Testis (tissue), 3 donors: ENCODE measurements around the gene ZNF764. TPM values are rescaled to one million over a fixed set of nuclear protein-coding genes. Genes with fewer than 3 reads are reported as not detected.

Experiments used
- DNase-seq: peaks from one replicate; pipeline ENCODE4 v3.0.0-alpha.2; 2019
- H3K27ac ChIP-seq, 2 donors: fragments of 200-600 bp; sonication (generic); one replicate each; pipeline ENCODE4 v1.5.1; 2019
- H3K27me3 ChIP-seq: fragments of 200-600 bp; sonication (generic); one replicate; pipeline ENCODE4 v1.5.1; 2019
- H3K36me3 ChIP-seq: fragments of 200-600 bp; sonication (generic); one replicate; pipeline ENCODE4 v1.5.1; 2017; ENCODE audit warnings: low read depth; ENCODE audit errors: missing control alignments
- H3K4me1 ChIP-seq: fragments of 200-600 bp; sonication (generic); one replicate; pipeline ENCODE4 v1.5.1; 2019
- H3K4me3 ChIP-seq, 2 donors: fragments of 200-600 bp; sonication (generic); one replicate each; pipeline ENCODE4 v1.5.1; 2017 to 2019
- H3K9me3 ChIP-seq: fragments of 200-600 bp; sonication (generic); one replicate; pipeline ENCODE4 v1.5.1; 2017
- CTCF ChIP-seq, 3 experiments: fragments of 450-650 bp in 2 of 3; fragments of 200-600 bp in 1 of 3; sonication (generic) in 1 of 3; IDR thresholded peaks; one replicate each; pipeline ENCODE4 v1.5.1; 2016 to 2019; ENCODE audit warnings: antibody characterized with exemption in 3 of 3, mild to moderate bottlenecking in 2 of 3, moderate library complexity in 1 of 3
- POLR2A ChIP-seq: fragments of 450-650 bp; IDR thresholded peaks from one replicate; pipeline ENCODE4 v1.6.1; 2017; ENCODE audit warnings: antibody characterized with exemption, mild to moderate bottlenecking, moderate library complexity
- WGBS, 2 donors: methylation state at CpG; one replicate each; pipeline ENCODE4 v1.1.5; 2018; 5-methylcytosine and 5-hydroxymethylcytosine counted together
- intact Hi-C: fragments of 100-400 bp; cut with DNase I; formaldehyde crosslinking; loops from one replicate; pipeline ENCODE4 v1.15.1; 2023; ENCODE audit warnings: low total_unique reads
- polyA plus RNA-seq: library from polyadenylated mRNA; stranded (reverse); fragments of 350-450 nt; fragmentation: Illumina TruSeq; extraction: RNeasy Lipid Tissue Mini Kit (QIAGEN cat#74804); gene quantifications from one replicate; pipeline ENCODE4 v1.2.3, GENCODE V29; 2014; ENCODE audit warnings: low read depth, low replicate concordance; ENCODE audit not compliant: insufficient read depth
- total RNA-seq, 2 donors: library from RNA; depleted of rRNA; stranded (reverse); fragments of >200 nt; gene quantifications; one replicate each; pipeline ENCODE4 v1.2.3, GENCODE V29; 2016

ZNF764 gene
- total and polyA plus RNA-seq, 3 donors from 2014 or later: 11.3 to 23.2 (median 21.9) TPM

GRCh38 chr16:30527635-30528178 lies 30.5 kb downstream of the ZNF764 start:
- DNase-seq: no peak
- TF ChIP-seq POLR2A (no peak), CTCF (IDR thresholded peaks at IDR 0.05) (no peak)
- H3K4me3 ChIP-seq: peak overlapping the region; percentile 89 to 96

GRCh38 chr16:30526823-30527634 lies 31.1 kb downstream of the ZNF764 start:
- Histone ChIP-seq H3K36me3 (no peaks in the 10 kb centered on the region), H3K27me3 (no peaks in the 10 kb centered on the region), H3K4me3 (peak overlapping the region; percentile 89 to 96), H3K9me3 (no peaks in the 10 kb centered on the region), H3K27ac (peak overlapping the region; percentile 96 to 99), H3K4me1 (peaks cover 16% of the 10 kb centered on the region)
- intact Hi-C loops: no loop called here
- peak in 2 of 3 experiments; percentile 2 to 30 for TF ChIP-seq CTCF (IDR thresholded peaks at IDR 0.05)
- no peak for TF ChIP-seq POLR2A
- peak; percentile 99 for DNase-seq
- 0% methylated on average over 2 to 74 of the region's 79 CpGs for WGBS, 2 donors

More at GRCh38 chr16:30527635-30528178, 30.5 kb downstream of the ZNF764 start:
- intact Hi-C loops: no loop called here
- no peaks in the 10 kb centered on the region for H3K36me3 ChIP-seq
- H3K27ac ChIP-seq: peak overlapping the region; percentile 96 to 99
- peaks cover 16% of the 10 kb centered on the region for H3K4me1 ChIP-seq
- WGBS, 2 donors: 14 to 18% methylated on average over 14 of the region's 14 CpGs
- H3K9me3 ChIP-seq: no peaks in the 10 kb centered on the region
- no peaks in the 10 kb centered on the region for H3K27me3 ChIP-seq

- 0 to 2% methylated on average over 2 to 39 of the region's 73 CpGs for WGBS, 2 donors
- peaks cover 16% of the 10 kb centered on the region for H3K4me1 ChIP-seq
- H3K9me3 ChIP-seq: no peaks in the 10 kb centered on the region
- H3K4me3 ChIP-seq: peak within 1 kb of the TSS; percentile 89 to 96
- H3K36me3 ChIP-seq: no peaks in the 10 kb centered on the region
- peak; percentile 62 for DNase-seq
- TF ChIP-seq POLR2A (no peak), CTCF (IDR thresholded peaks at IDR 0.05) (no peak)
- no peaks in the 10 kb centered on the region for H3K27me3 ChIP-seq
- peak within 1 kb of the TSS; percentile 96 to 99 for H3K27ac ChIP-seq
- intact Hi-C loops: no loop called here
Observed at GRCh38 chr16:30526137-30526822, 31.9 kb downstream of the ZNF764 start, which contains the start of gene ZNF768. TSS of gene ZNF768 (minus strand) at chr16:30526566. CDS start at chr16:30526413, 153 bp downstream.

- Histone ChIP-seq H3K9me3 (no peaks in the 10 kb centered on the region), H3K27ac (peak overlapping the region; percentile 33 to 99), H3K36me3 (no peaks in the 10 kb centered on the region), H3K4me1 (peaks cover 16% of the 10 kb centered on the region), H3K4me3 (peak overlapping the region; percentile 89 to 96), H3K27me3 (no peaks in the 10 kb centered on the region)
- intact Hi-C loops: no loop called here
- WGBS, 2 donors: 40 to 49% methylated on average over 4 of the region's 4 CpGs
- TF ChIP-seq CTCF (IDR thresholded peaks at IDR 0.05) (no peak), POLR2A (no peak)
- DNase-seq: no peak
Observed at GRCh38 chr16:30525844-30526136, 32.4 kb downstream of the ZNF764 start.
